ENCODE measurements around the gene OPCML.

DNA sequence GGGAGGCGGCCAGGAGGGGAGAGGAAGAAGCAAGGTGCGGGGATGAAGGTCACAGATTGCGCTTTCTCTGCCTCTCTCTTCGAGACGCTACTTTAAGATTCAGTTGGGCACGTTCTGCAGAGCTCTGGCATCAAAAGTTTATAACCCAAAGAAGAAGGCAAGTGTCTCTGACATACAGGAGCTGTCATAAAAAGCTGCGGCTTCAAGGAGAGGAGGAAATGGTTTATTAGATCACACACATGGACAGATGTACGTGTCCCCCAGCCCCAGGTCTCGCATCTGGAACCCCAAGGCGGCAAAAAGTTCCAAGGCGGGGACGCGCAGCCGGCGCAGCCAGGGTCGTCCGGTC lies 589.0 kb downstream of the OPCML start:
- TF ChIP-seq, protein P1, sequence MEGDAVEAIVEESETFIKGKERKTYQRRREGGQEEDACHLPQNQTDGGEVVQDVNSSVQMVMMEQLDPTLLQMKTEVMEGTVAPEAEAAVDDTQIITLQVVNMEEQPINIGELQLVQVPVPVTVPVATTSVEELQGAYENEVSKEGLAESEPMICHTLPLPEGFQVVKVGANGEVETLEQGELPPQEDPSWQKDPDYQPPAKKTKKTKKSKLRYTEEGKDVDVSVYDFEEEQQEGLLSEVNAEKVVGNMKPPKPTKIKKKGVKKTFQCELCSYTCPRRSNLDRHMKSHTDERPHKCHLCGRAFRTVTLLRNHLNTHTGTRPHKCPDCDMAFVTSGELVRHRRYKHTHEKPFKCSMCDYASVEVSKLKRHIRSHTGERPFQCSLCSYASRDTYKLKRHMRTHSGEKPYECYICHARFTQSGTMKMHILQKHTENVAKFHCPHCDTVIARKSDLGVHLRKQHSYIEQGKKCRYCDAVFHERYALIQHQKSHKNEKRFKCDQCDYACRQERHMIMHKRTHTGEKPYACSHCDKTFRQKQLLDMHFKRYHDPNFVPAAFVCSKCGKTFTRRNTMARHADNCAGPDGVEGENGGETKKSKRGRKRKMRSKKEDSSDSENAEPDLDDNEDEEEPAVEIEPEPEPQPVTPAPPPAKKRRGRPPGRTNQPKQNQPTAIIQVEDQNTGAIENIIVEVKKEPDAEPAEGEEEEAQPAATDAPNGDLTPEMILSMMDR (conservative IDR thresholded peaks at IDR 0.05; ENCODE audit: low read depth, low read length) = no peak
- TF ChIP-seq EZH2 (IDR thresholded peaks at IDR 0.05; ENCODE audit: borderline replicate concordance, low read depth, low read length, poor library complexity, severe bottlenecking) = peak; percentile 45

Measured in A673 (cell line).